ENCODE measurements around the gene RPS26. TPM values are rescaled to one million over a fixed set of nuclear protein-coding genes. Genes with fewer than 3 reads are reported as not detected.

RPS26 gene
- total RNA-seq, 1 experiment from 2014 or later: 46.4 TPM

DNA sequence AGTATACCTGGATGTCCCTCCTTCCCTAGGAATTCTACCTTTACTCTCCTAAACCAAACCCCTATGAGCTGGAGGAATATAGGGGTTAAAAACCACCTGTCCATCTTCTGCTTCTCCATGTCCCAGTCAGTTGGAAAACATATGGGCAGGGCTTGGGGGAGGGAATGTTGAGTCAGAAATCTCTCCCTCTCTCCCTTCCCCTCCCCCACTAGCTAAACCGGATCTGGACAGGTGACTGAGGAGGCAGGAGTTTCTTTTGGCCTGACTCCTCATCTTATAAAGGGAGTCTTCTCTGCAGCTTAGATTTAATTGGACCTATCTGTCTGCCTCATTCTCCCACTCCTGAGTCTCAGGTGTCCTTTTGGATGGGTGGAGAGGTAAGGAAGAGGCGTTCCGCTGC, 44.4 kb downstream of the RPS26 start:
- Histone ChIP-seq H3K4me1 (ENCODE audit: control insufficient read depth, insufficient read depth, low read length) (no peaks in the 10 kb centered on the region), H3K36me3 (ENCODE audit: control insufficient read depth, insufficient read depth, low read length) (no peaks in the 10 kb centered on the region), H3K4me3 (ENCODE audit: low read depth in 2 of 2, low read length in 2 of 2) (no peak overlapping the region), H3K27ac (ENCODE audit: low read length) (no peak overlapping the region), H3K27me3 (ENCODE audit: control insufficient read depth, insufficient read depth, low read length) (no peaks in the 10 kb centered on the region), H3K9me3 (ENCODE audit: control insufficient read depth, insufficient read depth, low read depth, low read length) (no peaks in the 10 kb centered on the region)
- in situ Hi-C loops (cut with HindIII; ENCODE audit: low pct_unique_long_range_greater_than_20kb, low sequenced_read_pairs): no loop called here
- ChIA-PET CTCF (no interaction called here), POLR2A (interaction anchor here (0.6 kb wide), 1 partner anchor 105 kb away, joined by 4 read pairs; no protein-coding TSS in a partner anchor)
- no TSS peak for BruUV-seq (replicated peaks)
- TF ChIP-seq TCF7L2 (IDR thresholded peaks at IDR 0.05; ENCODE audit: low read depth, low read length): no peak
- TF ChIP-seq, protein P1, sequence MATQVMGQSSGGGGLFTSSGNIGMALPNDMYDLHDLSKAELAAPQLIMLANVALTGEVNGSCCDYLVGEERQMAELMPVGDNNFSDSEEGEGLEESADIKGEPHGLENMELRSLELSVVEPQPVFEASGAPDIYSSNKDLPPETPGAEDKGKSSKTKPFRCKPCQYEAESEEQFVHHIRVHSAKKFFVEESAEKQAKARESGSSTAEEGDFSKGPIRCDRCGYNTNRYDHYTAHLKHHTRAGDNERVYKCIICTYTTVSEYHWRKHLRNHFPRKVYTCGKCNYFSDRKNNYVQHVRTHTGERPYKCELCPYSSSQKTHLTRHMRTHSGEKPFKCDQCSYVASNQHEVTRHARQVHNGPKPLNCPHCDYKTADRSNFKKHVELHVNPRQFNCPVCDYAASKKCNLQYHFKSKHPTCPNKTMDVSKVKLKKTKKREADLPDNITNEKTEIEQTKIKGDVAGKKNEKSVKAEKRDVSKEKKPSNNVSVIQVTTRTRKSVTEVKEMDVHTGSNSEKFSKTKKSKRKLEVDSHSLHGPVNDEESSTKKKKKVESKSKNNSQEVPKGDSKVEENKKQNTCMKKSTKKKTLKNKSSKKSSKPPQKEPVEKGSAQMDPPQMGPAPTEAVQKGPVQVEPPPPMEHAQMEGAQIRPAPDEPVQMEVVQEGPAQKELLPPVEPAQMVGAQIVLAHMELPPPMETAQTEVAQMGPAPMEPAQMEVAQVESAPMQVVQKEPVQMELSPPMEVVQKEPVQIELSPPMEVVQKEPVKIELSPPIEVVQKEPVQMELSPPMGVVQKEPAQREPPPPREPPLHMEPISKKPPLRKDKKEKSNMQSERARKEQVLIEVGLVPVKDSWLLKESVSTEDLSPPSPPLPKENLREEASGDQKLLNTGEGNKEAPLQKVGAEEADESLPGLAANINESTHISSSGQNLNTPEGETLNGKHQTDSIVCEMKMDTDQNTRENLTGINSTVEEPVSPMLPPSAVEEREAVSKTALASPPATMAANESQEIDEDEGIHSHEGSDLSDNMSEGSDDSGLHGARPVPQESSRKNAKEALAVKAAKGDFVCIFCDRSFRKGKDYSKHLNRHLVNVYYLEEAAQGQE (IDR thresholded peaks at IDR 0.05; ENCODE audit: insufficient read depth in 1 of 2, low read depth in 2 of 2, low read length in 1 of 2): no peak
- TF ChIP-seq, protein P2, sequence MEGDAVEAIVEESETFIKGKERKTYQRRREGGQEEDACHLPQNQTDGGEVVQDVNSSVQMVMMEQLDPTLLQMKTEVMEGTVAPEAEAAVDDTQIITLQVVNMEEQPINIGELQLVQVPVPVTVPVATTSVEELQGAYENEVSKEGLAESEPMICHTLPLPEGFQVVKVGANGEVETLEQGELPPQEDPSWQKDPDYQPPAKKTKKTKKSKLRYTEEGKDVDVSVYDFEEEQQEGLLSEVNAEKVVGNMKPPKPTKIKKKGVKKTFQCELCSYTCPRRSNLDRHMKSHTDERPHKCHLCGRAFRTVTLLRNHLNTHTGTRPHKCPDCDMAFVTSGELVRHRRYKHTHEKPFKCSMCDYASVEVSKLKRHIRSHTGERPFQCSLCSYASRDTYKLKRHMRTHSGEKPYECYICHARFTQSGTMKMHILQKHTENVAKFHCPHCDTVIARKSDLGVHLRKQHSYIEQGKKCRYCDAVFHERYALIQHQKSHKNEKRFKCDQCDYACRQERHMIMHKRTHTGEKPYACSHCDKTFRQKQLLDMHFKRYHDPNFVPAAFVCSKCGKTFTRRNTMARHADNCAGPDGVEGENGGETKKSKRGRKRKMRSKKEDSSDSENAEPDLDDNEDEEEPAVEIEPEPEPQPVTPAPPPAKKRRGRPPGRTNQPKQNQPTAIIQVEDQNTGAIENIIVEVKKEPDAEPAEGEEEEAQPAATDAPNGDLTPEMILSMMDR (IDR thresholded peaks at IDR 0.05): no peak
- TF ChIP-seq SIN3A (IDR thresholded peaks at IDR 0.05; ENCODE audit: borderline replicate concordance, insufficient read depth, low read depth, low read length): no peak
- no peak for TF ChIP-seq POLR2AphosphoS5 (IDR thresholded peaks at IDR 0.05; ENCODE audit: low read depth, low read length)
- DNase-seq (ENCODE audit: low read depth, low spot score): no peak
- no peak for ATAC-seq
- intact Hi-C loops (cut with micrococcal nuclease; ENCODE audit: unreplicated experiment): no loop called here

DNA sequence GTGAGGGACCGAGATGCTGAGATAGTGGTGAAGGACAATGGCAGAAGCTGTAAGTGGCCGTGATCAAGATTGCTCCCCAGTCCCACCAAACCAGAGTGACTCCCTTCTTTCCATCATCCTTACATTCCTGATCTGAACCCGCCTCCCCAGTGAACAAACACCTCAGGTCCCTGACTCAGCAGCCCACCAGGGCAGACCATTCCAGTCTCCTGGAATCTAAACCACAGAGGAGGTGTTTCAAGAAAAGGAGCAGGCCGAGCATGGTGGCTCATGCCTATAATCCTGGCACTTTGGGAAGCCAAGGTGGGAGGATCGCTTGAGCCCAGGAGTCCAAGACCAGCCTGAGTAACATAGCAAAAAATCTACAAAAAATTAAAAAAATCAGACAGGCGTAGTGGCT, 44.9 kb downstream of the RPS26 start:
- POLR2A ChIA-PET: no interaction called here
- TF ChIP-seq, protein P1 (IDR thresholded peaks at IDR 0.05; ENCODE audit: insufficient read depth in 1 of 2, low read depth in 2 of 2, low read length in 1 of 2): no peak
- H3K9me3 ChIP-seq (ENCODE audit: control insufficient read depth, insufficient read depth, low read depth, low read length): no peaks in the 10 kb centered on the region
- no peak overlapping the region for H3K4me3 ChIP-seq (ENCODE audit: low read depth in 2 of 2, low read length in 2 of 2)
- in situ Hi-C loops (cut with HindIII; ENCODE audit: low pct_unique_long_range_greater_than_20kb, low sequenced_read_pairs) (no loop called here), intact Hi-C loops (cut with micrococcal nuclease; ENCODE audit: unreplicated experiment) (no loop called here)
- no TSS peak for BruUV-seq (replicated peaks)
- ATAC-seq (no peak), DNase-seq (ENCODE audit: low read depth, low spot score) (no peak)
- H3K36me3 ChIP-seq (ENCODE audit: control insufficient read depth, insufficient read depth, low read length): no peaks in the 10 kb centered on the region
- no peaks in the 10 kb centered on the region for H3K4me1 ChIP-seq (ENCODE audit: control insufficient read depth, insufficient read depth, low read length)
- H3K27me3 ChIP-seq (ENCODE audit: control insufficient read depth, insufficient read depth, low read length): no peaks in the 10 kb centered on the region
- CTCF ChIA-PET: no interaction called here
- no peak overlapping the region for H3K27ac ChIP-seq (ENCODE audit: low read length)
